ENCODE results near the gene ERICH3. TPM values are rescaled to one million over a fixed set of nuclear protein-coding genes. Genes with fewer than 3 reads are reported as not detected.

Gene ERICH3
- total RNA-seq, 1 experiment from 2014 or later: not detected

GRCh38 chr1:74611887-74612286 lies 61.7 kb downstream of the ERICH3 start:
- Histone ChIP-seq H3K27ac (no peak overlapping the region), H3F3A (ENCODE audit: insufficient read depth, low read depth) (no peaks in the 10 kb centered on the region), H3K36me3 (ENCODE audit: low read depth) (no peaks in the 10 kb centered on the region), H4K20me1 (ENCODE audit: insufficient read depth) (no peaks in the 10 kb centered on the region), H3K4me2 (no peak overlapping the region), H2AFZ (no peak overlapping the region), H3K27me3 (ENCODE audit: insufficient read depth, low read depth) (no peaks in the 10 kb centered on the region), H3K4me3 (no peak overlapping the region), H3K4me1 (replicated peaks; ENCODE audit: insufficient read depth) (no peaks in the 10 kb centered on the region), H3K79me2 (ENCODE audit: low read depth) (no peaks in the 10 kb centered on the region), H3K9me2 (ENCODE audit: insufficient read depth) (no peaks in the 10 kb centered on the region; the same call in 1 of the 2 replicates), H3K9me3 (ENCODE audit: insufficient read depth, low read depth) (no peaks in the 10 kb centered on the region)
- ChIA-PET POLR2A (ENCODE audit: unreplicated experiment) (no interaction called here), CTCF (no interaction called here)
- intact Hi-C loops (cut with micrococcal nuclease; ENCODE audit: unreplicated experiment): no loop called here
- TF ChIP-seq CTCF (conservative IDR thresholded peaks at IDR 0.05) (no peak), EZH2 (IDR thresholded peaks at IDR 0.05; ENCODE audit: low read depth) (no peak)
- DNase-seq: no peak
- no TSS peak for BruUV-seq (replicated peaks)

- H3K27ac ChIP-seq: no peak overlapping the region
- ChIA-PET POLR2A (ENCODE audit: unreplicated experiment) (no interaction called here), CTCF (no interaction called here)
- no peaks in the 10 kb centered on the region for H4K20me1 ChIP-seq (ENCODE audit: insufficient read depth)
- no peak for TF ChIP-seq CTCF (conservative IDR thresholded peaks at IDR 0.05)
- no peak for TF ChIP-seq EZH2 (IDR thresholded peaks at IDR 0.05; ENCODE audit: low read depth)
- H3K9me3 ChIP-seq (ENCODE audit: insufficient read depth, low read depth): no peaks in the 10 kb centered on the region
- H3F3A ChIP-seq (ENCODE audit: insufficient read depth, low read depth): no peaks in the 10 kb centered on the region
- no peak overlapping the region for H3K4me3 ChIP-seq
- H3K27me3 ChIP-seq (ENCODE audit: insufficient read depth, low read depth): no peaks in the 10 kb centered on the region
- no peaks in the 10 kb centered on the region for H3K36me3 ChIP-seq (ENCODE audit: low read depth)
- H2AFZ ChIP-seq: no peak overlapping the region
- no peaks in the 10 kb centered on the region for H3K4me1 ChIP-seq (replicated peaks; ENCODE audit: insufficient read depth)
- no peaks in the 10 kb centered on the region; the same call in 1 of the 2 replicates for H3K9me2 ChIP-seq (ENCODE audit: insufficient read depth)
- DNase-seq: no peak
- intact Hi-C loops (cut with micrococcal nuclease; ENCODE audit: unreplicated experiment): no loop called here
- no TSS peak for BruUV-seq (replicated peaks)
- H3K79me2 ChIP-seq (ENCODE audit: low read depth): no peaks in the 10 kb centered on the region
- no peak overlapping the region for H3K4me2 ChIP-seq
Measured at GRCh38 chr1:74610961-74611360, 62.6 kb downstream of the ERICH3 start.

DNA sequence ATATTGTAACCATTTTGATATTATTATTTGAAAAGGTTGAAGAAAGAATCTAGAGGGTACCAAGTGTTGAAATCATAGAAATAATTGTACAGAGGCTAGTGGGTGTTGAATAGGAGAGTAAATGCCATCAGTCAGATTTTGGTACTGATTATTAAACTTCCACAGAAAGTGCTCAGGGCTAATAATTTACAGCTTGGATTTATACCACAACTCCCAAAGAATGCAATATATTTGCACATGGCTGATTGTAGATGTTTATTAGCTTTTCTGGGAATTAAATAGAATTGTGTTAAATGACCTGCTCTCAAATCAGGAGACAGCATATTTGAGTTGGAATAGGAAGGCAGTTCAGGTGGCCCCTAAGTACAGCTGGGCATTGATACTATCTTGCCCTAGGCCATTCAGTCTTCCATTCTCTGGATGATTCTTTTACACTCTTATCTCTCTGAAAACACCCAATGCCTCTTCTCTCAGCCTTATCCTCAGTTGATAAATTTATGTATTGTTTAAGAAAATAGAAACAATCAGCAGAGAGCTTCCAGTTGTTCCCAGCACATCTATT lies 63.7 kb downstream of the ERICH3 start:
- no peak for DNase-seq
- no TSS peak for BruUV-seq (replicated peaks)
- H3K4me1 ChIP-seq (replicated peaks; ENCODE audit: insufficient read depth): no peaks in the 10 kb centered on the region

More for the DNA sequence above, 63.7 kb downstream of the ERICH3 start:
- H3K4me2 ChIP-seq: no peak overlapping the region
- H3K27me3 ChIP-seq (ENCODE audit: insufficient read depth, low read depth): no peaks in the 10 kb centered on the region
- no peaks in the 10 kb centered on the region for H3F3A ChIP-seq (ENCODE audit: insufficient read depth, low read depth)
- TF ChIP-seq EZH2 (IDR thresholded peaks at IDR 0.05; ENCODE audit: low read depth) (no peak), CTCF (conservative IDR thresholded peaks at IDR 0.05) (no peak)
- intact Hi-C loops (cut with micrococcal nuclease; ENCODE audit: unreplicated experiment): no loop called here
- H3K9me2 ChIP-seq (ENCODE audit: insufficient read depth): no peaks in the 10 kb centered on the region; the same call in 1 of the 2 replicates
- no peaks in the 10 kb centered on the region for H3K36me3 ChIP-seq (ENCODE audit: low read depth)
- H4K20me1 ChIP-seq (ENCODE audit: insufficient read depth): no peaks in the 10 kb centered on the region
- no peak overlapping the region for H3K27ac ChIP-seq
- ChIA-PET POLR2A (ENCODE audit: unreplicated experiment) (no interaction called here), CTCF (no interaction called here)
- no peaks in the 10 kb centered on the region for H3K79me2 ChIP-seq (ENCODE audit: low read depth)
- no peak overlapping the region for H3K4me3 ChIP-seq
- no peaks in the 10 kb centered on the region for H3K9me3 ChIP-seq (ENCODE audit: insufficient read depth, low read depth)
- no peak overlapping the region for H2AFZ ChIP-seq
